H1 (cell line): Measurements from ENCODE around the gene SLC39A11. TPM values are rescaled to one million over a fixed set of nuclear protein-coding genes. Genes with fewer than 3 reads are reported as not detected.

Source experiments
- CTCF ChIA-PET: fragments of 300-600 bp; sonication (Branson Sonifier 250); formaldehyde crosslinking; loops from one replicate; lab custom pipeline; 2021; ENCODE audit not compliant: partially characterized antibody; lab: Charles Lee
- POLR2A ChIA-PET: fragments of 300-600 bp; sonication (Branson Sonifier 250); formaldehyde crosslinking; loops from one replicate; lab custom pipeline; 2021; ENCODE audit warnings: inconsistent platforms; ENCODE audit not compliant: partially characterized antibody; lab: Charles Lee
- DNase-seq, 2 experiments: peaks; one replicate each; pipeline versions ENCODE4 v3.0.0 to v3.0.0-alpha.2; 2010 to 2022; ENCODE audit warnings: low spot score in 2 of 2, low read depth in 1 of 2, mixed read lengths in 1 of 2
- FAIRE-seq: peaks from 2 replicates; lab custom pipeline; 2011; peaks lifted over from hg19 to GRCh38; lab: Jason Lieb, UNC
- H2AFZ ChIP-seq: 2 replicates; pipeline ENCODE4 v1.8.1; 2012; ENCODE audit warnings: low read length, inconsistent platforms
- H2AK5ac ChIP-seq: 2 replicates; pipeline ENCODE4 v1.6.1; 2013; ENCODE audit warnings: low read depth, low read length
- H2BK120ac ChIP-seq: replicated peaks from 2 replicates; pipeline ENCODE3; 2013; ENCODE audit warnings: low read depth, low read length, inconsistent platforms
- H2BK12ac ChIP-seq: 2 replicates; pipeline ENCODE4 v1.6.1; 2013; ENCODE audit warnings: low read depth, low read length
- H2BK15ac ChIP-seq: 2 replicates; pipeline ENCODE4 v1.6.1; 2013; ENCODE audit warnings: low read length
- H2BK20ac ChIP-seq: 2 replicates; pipeline ENCODE4 v1.6.1; 2013; ENCODE audit warnings: low read length
- H2BK5ac ChIP-seq: 2 replicates; pipeline ENCODE4 v1.6.1; 2013; ENCODE audit warnings: low read depth, low read length
- H3K14ac ChIP-seq: 2 replicates; pipeline ENCODE4 v1.6.1; 2013; ENCODE audit warnings: inconsistent platforms; ENCODE audit not compliant: insufficient read length
- H3K18ac ChIP-seq: 2 replicates; pipeline ENCODE4 v1.6.1; 2013; ENCODE audit warnings: low read length; ENCODE audit errors: extremely low read depth
- H3K23ac ChIP-seq: 2 replicates; pipeline ENCODE4 v1.6.1; 2013; ENCODE audit warnings: inconsistent platforms; ENCODE audit not compliant: insufficient read length
- H3K23me2 ChIP-seq: 2 replicates; pipeline ENCODE4 v1.6.1; 2013; ENCODE audit warnings: low read depth, low read length
- H3K27ac ChIP-seq: 2 replicates; pipeline ENCODE4 v1.6.1; 2011; ENCODE audit warnings: low read depth, low read length, inconsistent platforms
- H3K27me3 ChIP-seq, 4 experiments: replicated peaks in 1 of 4; 1 replicate in 1 of 4; 2 replicates in 3 of 4; pipeline versions ENCODE4 v1.6.1 to v1.8.1; 2011 to 2013; ENCODE audit warnings: low read length in 3 of 4, mild to moderate bottlenecking in 3 of 4, inconsistent platforms in 2 of 4, mixed read lengths in 2 of 4, moderate library complexity in 1 of 4; ENCODE audit not compliant: control insufficient read depth in 3 of 4, insufficient read depth in 3 of 4; ENCODE audit errors: extremely low read depth in 1 of 4
- H3K36me3 ChIP-seq, 4 experiments: 2 replicates each; pipeline versions ENCODE4 v1.6.1 to v1.8.1; 2011 to 2013; ENCODE audit warnings: mild to moderate bottlenecking in 4 of 4, low read length in 3 of 4, moderate library complexity in 2 of 4, control low read depth in 1 of 4, inconsistent platforms in 1 of 4; ENCODE audit not compliant: insufficient read depth in 4 of 4, control insufficient read depth in 2 of 4
- H3K4ac ChIP-seq: replicated peaks from 2 replicates; pipeline ENCODE3; 2013; ENCODE audit warnings: low read length, low read depth, mixed read lengths, inconsistent platforms; ENCODE audit not compliant: insufficient read length
- H3K4me1 ChIP-seq, 4 experiments: replicated peaks in 1 of 4; 1 replicate in 1 of 4; 2 replicates in 3 of 4; pipeline versions ENCODE4 v1.6.1 to v1.8.1; 2011 to 2013; ENCODE audit warnings: low read length in 3 of 4, inconsistent platforms in 2 of 4, mixed read lengths in 1 of 4; ENCODE audit not compliant: insufficient read depth in 4 of 4, control insufficient read depth in 3 of 4
- H3K4me2 ChIP-seq, 2 experiments: 2 replicates each; pipeline versions ENCODE4 v1.6.1 to v1.8.1; 2011 to 2013; ENCODE audit warnings: low read depth in 2 of 2, low read length in 2 of 2, control low read depth in 1 of 2, inconsistent platforms in 1 of 2, mild to moderate bottlenecking in 1 of 2; ENCODE audit not compliant: insufficient read depth in 1 of 2
- H3K4me3 ChIP-seq, 4 experiments: fragments of 200-600, 300-600 bp in 1 of 4; sonication (generic), shearing (Covaris generic), sonication (Bioruptor Twin) in 1 of 4; 2 replicates each; pipeline versions ENCODE4 v1.5.1 to v1.8.1; 2011 to 2016; ENCODE audit warnings: low read length in 4 of 4, low read depth in 3 of 4, control low read depth in 2 of 4, inconsistent platforms in 2 of 4, mild to moderate bottlenecking in 2 of 4, mixed read lengths in 1 of 4, moderate library complexity in 1 of 4; ENCODE audit not compliant: insufficient read depth in 2 of 4; ENCODE audit errors: extremely low read depth in 1 of 4
- H3K56ac ChIP-seq: replicated peaks from 2 replicates; pipeline ENCODE3; 2013; ENCODE audit warnings: low read depth, mild to moderate bottlenecking, mixed read lengths, low read length, inconsistent platforms; ENCODE audit not compliant: insufficient read length
- H3K79me1 ChIP-seq: 2 replicates; pipeline ENCODE4 v1.6.1; 2013; ENCODE audit warnings: low read depth, low read length, control low read depth
- H3K79me2 ChIP-seq, 2 experiments: 2 replicates each; pipeline versions ENCODE4 v1.6.1 to v1.8.1; 2012 to 2013; ENCODE audit warnings: low read length in 2 of 2, mild to moderate bottlenecking in 2 of 2, inconsistent platforms in 1 of 2; ENCODE audit not compliant: insufficient read depth in 2 of 2, control insufficient read depth in 1 of 2
- H3K9ac ChIP-seq, 4 experiments: replicated peaks in 1 of 4; 1 replicate in 1 of 4; 2 replicates in 3 of 4; pipeline versions ENCODE4 v1.6.1 to v1.8.1; 2011 to 2013; ENCODE audit warnings: low read depth in 3 of 4, low read length in 3 of 4, control low read depth in 2 of 4, mild to moderate bottlenecking in 2 of 4, moderate library complexity in 2 of 4, inconsistent platforms in 1 of 4; ENCODE audit errors: extremely low read depth in 1 of 4
- H3K9me3 ChIP-seq, 2 experiments: 2 replicates each; pipeline versions ENCODE4 v1.6.1 to v1.8.1; 2012 to 2013; ENCODE audit warnings: mild to moderate bottlenecking in 2 of 2, moderate library complexity in 2 of 2, control low read depth in 1 of 2, inconsistent platforms in 1 of 2, low read depth in 1 of 2, low read length in 1 of 2, mixed read lengths in 1 of 2; ENCODE audit not compliant: insufficient read depth in 2 of 2
- H4K20me1 ChIP-seq, 2 experiments: replicated peaks in 1 of 2; 2 replicates each; pipeline versions ENCODE3 to v1.8.1; 2011 to 2013; ENCODE audit warnings: inconsistent platforms in 2 of 2, low read length in 2 of 2, mild to moderate bottlenecking in 1 of 2; ENCODE audit not compliant: insufficient read depth in 2 of 2, control insufficient read depth in 1 of 2
- H4K5ac ChIP-seq: 2 replicates; pipeline ENCODE4 v1.6.1; 2013; ENCODE audit warnings: low read length, low read depth, mixed read lengths, inconsistent platforms; ENCODE audit not compliant: insufficient read length
- H4K8ac ChIP-seq: 2 replicates; pipeline ENCODE4 v1.8.0; 2013; ENCODE audit warnings: mild to moderate bottlenecking, moderate library complexity, low read length, inconsistent platforms; ENCODE audit not compliant: insufficient read depth; ENCODE audit errors: extremely low read depth
- H4K91ac ChIP-seq: replicated peaks from 2 replicates; pipeline ENCODE3; 2013; ENCODE audit warnings: low read length, mixed read lengths, inconsistent platforms; ENCODE audit not compliant: insufficient read length
- CBX8 ChIP-seq: fragments of 300-800, 300-1000 bp; sonication (generic); IDR thresholded peaks from 2 replicates; pipeline ENCODE4 v1.7.1; 2016; ENCODE audit warnings: low read depth, low read length, borderline replicate concordance
- GABPA ChIP-seq: IDR thresholded peaks from 2 replicates; pipeline ENCODE4 v1.6.1; 2011; ENCODE audit warnings: mild to moderate bottlenecking, low read length, moderate library complexity, borderline replicate concordance; ENCODE audit not compliant: insufficient read depth
- KDM1A ChIP-seq: fragments of 200-600, 300-600 bp; sonication (generic); IDR thresholded peaks from 2 replicates; pipeline ENCODE4 v1.7.1; 2016; ENCODE audit warnings: mild to moderate bottlenecking, low read length, borderline replicate concordance
- MAX ChIP-seq: IDR thresholded peaks from 2 replicates; pipeline ENCODE4 v1.6.1; 2012; ENCODE audit warnings: inconsistent platforms
- WGBS, 2 experiments: shearing (Covaris generic) in 1 of 2; methylation state at CpG; one replicate each; pipeline versions ENCODE4 v1.1.6 to v1.1.7; 2013 to 2015; ENCODE audit warnings: low lambda C conversion rate in 2 of 2, mixed read lengths in 2 of 2, inconsistent platforms in 1 of 2, low coverage in 1 of 2, missing lambda C conversion rate in 1 of 2; ENCODE audit not compliant: insufficient replicate concordance in 2 of 2, insufficient coverage in 1 of 2, insufficient read length in 1 of 2; ENCODE audit errors: extremely low coverage in 1 of 2, missing lambda C conversion rate in 1 of 2; 5-methylcytosine and 5-hydroxymethylcytosine counted together
- polyA plus RNA-seq, 7 experiments: library from polyadenylated mRNA; depleted of rRNA in 3 of 7; stranded (reverse) in 5 of 7; unstranded in 2 of 7; fragments of >200 nt in 5 of 7; fragments of 200-250 nt in 2 of 7; gene quantifications; 1 replicate in 5 of 7; 2 replicates in 1 of 7; 4 replicates in 1 of 7; pipeline versions ENCODE4 v1.2.1 to v1.2.3, GENCODE V29; 2011 to 2013; ENCODE audit warnings: missing spikeins in 2 of 7, mixed read lengths in 2 of 7
- total RNA-seq: library from RNA; stranded (reverse); fragmentation: NEBNext Ultra II Directional; extraction: Animal tissue kit (Norgen Biotek cat#: 25700); gene quantifications from 2 replicates; pipeline ENCODE4 v1.2.1, GENCODE V29; 2021

The SLC39A11 gene
- total and polyA plus RNA-seq, 2 of the 8 experiments (the other 6 are each of a cell fraction or from before 2014, with no cell fraction given) = 12.2 to 19.6 TPM

GRCh38 chr17:72863526-72864211, 228.8 kb downstream of the SLC39A11 start:
- Histone ChIP-seq H3K4ac (no peak overlapping the region), H2AFZ (no peak overlapping the region), H3K4me2 (no peak overlapping the region), H4K91ac (no peak overlapping the region), H3K27me3 (no peaks in the 10 kb centered on the region), H4K20me1 (no peaks in the 10 kb centered on the region), H3K36me3 (no peaks in the 10 kb centered on the region), H4K5ac (no peak overlapping the region), H2BK15ac (no peak overlapping the region), H3K23me2 (no peaks in the 10 kb centered on the region), H3K27ac (no peak overlapping the region), H3K56ac (no peak overlapping the region), H3K79me1 (no peaks in the 10 kb centered on the region), H3K4me1 (no peaks in the 10 kb centered on the region), H3K14ac (no peak overlapping the region), H3K18ac (no peak overlapping the region), H3K23ac (no peak overlapping the region), H2AK5ac (no peak overlapping the region), H3K4me3 (no peak overlapping the region), H3K9ac (no peak overlapping the region), H2BK20ac (no peak overlapping the region), H3K79me2 (no peaks in the 10 kb centered on the region), H3K9me3 (peaks cover 0 to 9% of the 10 kb centered on the region in 2 experiments; a peak in 2 of 4 replicates), H2BK120ac (no peak overlapping the region), H2BK12ac (no peak overlapping the region), H4K8ac (no peak overlapping the region), H2BK5ac (no peak overlapping the region)
- FAIRE-seq (no peak), DNase-seq (no peak)
- WGBS, 2 experiments = 94% methylated on average over 11 of the region's 11 CpGs; no CpG with 5 or more reads in 1 of the 2 experiments
- CTCF ChIA-PET = no interaction called here
- POLR2A ChIA-PET = no interaction called here
- no peak for TF ChIP-seq KDM1A
- no peak for TF ChIP-seq GABPA
- TF ChIP-seq CBX8 = no peak
- no peak for TF ChIP-seq MAX
